Esophagus squamous epithelium (tissue), 4 donors: ENCODE measurements around the gene STAMBP.

Experiments
- CTCF ChIP-seq, 6 experiments: fragments of 450-650 bp in 4 of 6; fragments of 200-600 bp in 2 of 6; sonication (generic) in 2 of 6; IDR thresholded peaks; one replicate each; pipeline ENCODE4 v1.5.1; 2016 to 2019; ENCODE audit warnings: antibody characterized with exemption in 6 of 6, mild to moderate bottlenecking in 4 of 6, moderate library complexity in 4 of 6
- POLR2A ChIP-seq, 4 donors: fragments of 450-650 bp; IDR thresholded peaks; one replicate each; pipeline ENCODE4 v1.6.1; 2017; ENCODE audit warnings: antibody characterized with exemption in 4 of 4, mild to moderate bottlenecking in 4 of 4, moderate library complexity in 3 of 4

- TF ChIP-seq POLR2A (IDR thresholded peaks at IDR 0.05) (no peak), CTCF (IDR thresholded peaks at IDR 0.05) (no peak)
Measured at GRCh38 chr2:73827660-73828388, 937 bp upstream of the STAMBP start.
